ENCODE data around the gene DIO3. TPM values are rescaled to one million over a fixed set of nuclear protein-coding genes. Genes with fewer than 3 reads are reported as not detected.

The DIO3 gene
- total RNA-seq, 2 donors from 2014 or later: 0.82 to 6.9 TPM

DNA sequence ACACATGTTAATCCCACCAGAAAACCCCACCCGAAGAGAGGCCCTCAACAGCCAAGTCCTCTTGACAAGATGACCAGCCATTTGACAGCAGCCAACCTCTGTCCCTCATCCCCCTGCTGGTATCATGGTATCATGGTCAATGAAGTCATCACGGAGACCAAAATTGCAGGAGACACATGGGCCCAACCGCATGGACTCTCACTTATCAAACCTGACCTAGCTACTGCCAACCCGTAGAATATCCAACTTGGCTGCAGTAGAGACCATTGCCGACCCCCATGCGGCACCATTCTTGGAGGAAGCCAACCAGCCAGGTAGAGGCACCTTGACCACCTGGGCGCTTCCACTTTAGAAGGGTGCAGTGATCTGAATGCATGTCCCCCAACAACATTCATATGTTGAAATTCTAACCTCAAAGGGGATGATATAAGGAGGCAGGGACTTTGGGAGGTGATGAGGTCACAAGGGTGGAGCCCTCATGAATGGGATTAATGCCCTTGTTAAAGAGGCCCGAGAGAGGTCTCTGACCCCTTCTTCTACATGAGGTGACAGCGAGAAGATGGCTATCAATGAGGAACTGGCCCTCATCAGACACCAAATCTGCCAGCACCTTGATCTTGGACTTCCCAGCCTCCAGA, 33.3 kb downstream of the DIO3 start:
- no peaks in the 10 kb centered on the region for H3K27me3 ChIP-seq (replicated peaks; ENCODE audit: insufficient read depth)
- no peaks in the 10 kb centered on the region for H3K4me1 ChIP-seq (replicated peaks)
- no peak for DNase-seq (ENCODE audit: low spot score)
- H3K36me3 ChIP-seq: no peaks in the 10 kb centered on the region
- no peak overlapping the region for H3K27ac ChIP-seq
- 98% methylated on average over 9 of the region's 9 CpGs for WGBS
- H3K9me3 ChIP-seq: no peaks in the 10 kb centered on the region
- intact Hi-C loops (cut with DNase I): no loop called here
- H3K4me3 ChIP-seq: no peak overlapping the region
- TF ChIP-seq POLR2A (IDR thresholded peaks at IDR 0.05) (no peak), POLR2AphosphoS5 (IDR thresholded peaks at IDR 0.05) (no peak)
- TF ChIP-seq, protein P1, sequence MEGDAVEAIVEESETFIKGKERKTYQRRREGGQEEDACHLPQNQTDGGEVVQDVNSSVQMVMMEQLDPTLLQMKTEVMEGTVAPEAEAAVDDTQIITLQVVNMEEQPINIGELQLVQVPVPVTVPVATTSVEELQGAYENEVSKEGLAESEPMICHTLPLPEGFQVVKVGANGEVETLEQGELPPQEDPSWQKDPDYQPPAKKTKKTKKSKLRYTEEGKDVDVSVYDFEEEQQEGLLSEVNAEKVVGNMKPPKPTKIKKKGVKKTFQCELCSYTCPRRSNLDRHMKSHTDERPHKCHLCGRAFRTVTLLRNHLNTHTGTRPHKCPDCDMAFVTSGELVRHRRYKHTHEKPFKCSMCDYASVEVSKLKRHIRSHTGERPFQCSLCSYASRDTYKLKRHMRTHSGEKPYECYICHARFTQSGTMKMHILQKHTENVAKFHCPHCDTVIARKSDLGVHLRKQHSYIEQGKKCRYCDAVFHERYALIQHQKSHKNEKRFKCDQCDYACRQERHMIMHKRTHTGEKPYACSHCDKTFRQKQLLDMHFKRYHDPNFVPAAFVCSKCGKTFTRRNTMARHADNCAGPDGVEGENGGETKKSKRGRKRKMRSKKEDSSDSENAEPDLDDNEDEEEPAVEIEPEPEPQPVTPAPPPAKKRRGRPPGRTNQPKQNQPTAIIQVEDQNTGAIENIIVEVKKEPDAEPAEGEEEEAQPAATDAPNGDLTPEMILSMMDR (IDR thresholded peaks at IDR 0.05): no peak

DNA sequence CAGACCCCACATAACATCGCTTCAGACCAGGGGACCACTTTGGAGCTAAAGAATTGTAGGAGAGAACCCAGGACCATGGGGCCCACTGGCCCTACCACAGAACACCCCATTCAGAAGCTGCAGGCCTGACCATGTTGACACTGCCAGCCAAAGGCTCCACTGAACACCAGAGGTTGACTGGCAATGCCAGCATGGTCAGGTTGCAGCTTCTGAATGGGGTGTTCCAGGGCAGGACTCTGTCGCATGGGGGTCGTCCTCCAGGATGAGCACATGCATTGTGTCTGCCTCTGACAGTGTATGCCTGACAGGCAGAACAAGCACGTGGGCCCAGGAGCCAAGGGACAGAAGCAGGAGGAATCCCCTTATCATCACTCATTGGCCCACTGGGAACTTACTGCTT, 34.1 kb downstream of the DIO3 start:
- DNase-seq (ENCODE audit: low spot score): no peak
- H3K27ac ChIP-seq: no peak overlapping the region
- TF ChIP-seq, protein P1 (IDR thresholded peaks at IDR 0.05): no peak
- TF ChIP-seq POLR2A (IDR thresholded peaks at IDR 0.05) (no peak), POLR2AphosphoS5 (IDR thresholded peaks at IDR 0.05) (no peak)
- 93% methylated on average over 4 of the region's 4 CpGs for WGBS
- intact Hi-C loops (cut with DNase I): no loop called here
- H3K36me3 ChIP-seq: no peaks in the 10 kb centered on the region
- H3K9me3 ChIP-seq: no peaks in the 10 kb centered on the region
- H3K4me1 ChIP-seq (replicated peaks): no peaks in the 10 kb centered on the region
- H3K27me3 ChIP-seq (replicated peaks; ENCODE audit: insufficient read depth): no peaks in the 10 kb centered on the region
- no peak overlapping the region for H3K4me3 ChIP-seq

DNA sequence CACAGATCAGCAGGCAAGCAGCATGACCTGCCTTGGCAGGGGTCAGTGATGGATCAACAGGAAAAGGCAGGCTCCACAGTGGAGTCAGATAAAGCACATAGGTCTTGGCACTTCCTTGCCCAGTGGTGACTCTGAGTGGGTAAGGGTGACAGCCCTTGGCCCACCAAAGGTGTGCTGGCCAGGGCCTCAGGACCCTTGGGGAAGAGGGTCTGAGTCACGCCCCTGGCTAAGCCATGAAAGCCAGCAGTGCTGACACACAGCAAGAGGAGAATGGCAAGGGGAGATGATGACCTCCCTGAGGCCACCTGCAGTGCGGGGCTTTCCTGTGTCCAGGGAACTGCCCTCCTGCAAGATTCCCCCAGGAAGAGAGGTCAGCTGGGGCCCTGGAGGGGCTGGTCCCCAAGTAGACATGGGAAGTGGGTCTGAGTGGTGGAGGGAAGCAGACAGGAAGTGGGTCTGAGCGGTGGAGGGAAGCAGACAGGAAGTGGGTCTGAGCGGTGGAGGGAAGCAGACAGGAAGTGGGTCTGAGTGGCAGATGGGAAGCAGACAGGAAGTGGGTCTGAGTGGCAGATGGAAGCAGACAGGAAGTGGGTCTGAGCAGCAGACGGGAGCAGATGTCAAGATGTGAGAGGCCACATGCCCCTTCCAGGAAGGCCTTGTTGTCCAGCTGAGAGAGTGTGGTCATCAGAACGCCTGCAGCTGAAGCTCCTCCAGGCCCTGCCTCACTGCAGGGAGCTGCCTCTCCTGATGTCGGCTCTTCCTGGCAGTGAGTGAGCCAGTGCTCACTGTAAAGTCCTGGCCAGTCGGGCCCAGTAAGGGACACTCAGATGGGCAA, 34.8 kb downstream of the DIO3 start:
- intact Hi-C loops (cut with DNase I): no loop called here
- H3K27ac ChIP-seq: no peak overlapping the region
- no peaks in the 10 kb centered on the region for H3K27me3 ChIP-seq (replicated peaks; ENCODE audit: insufficient read depth)
- no peaks in the 10 kb centered on the region for H3K9me3 ChIP-seq
- H3K4me3 ChIP-seq: no peak overlapping the region
- no peak for DNase-seq (ENCODE audit: low spot score)
- no peaks in the 10 kb centered on the region for H3K4me1 ChIP-seq (replicated peaks)
- 89% methylated on average over 8 of the region's 8 CpGs for WGBS
- TF ChIP-seq, protein P1 (IDR thresholded peaks at IDR 0.05): no peak
- no peaks in the 10 kb centered on the region for H3K36me3 ChIP-seq

DNA sequence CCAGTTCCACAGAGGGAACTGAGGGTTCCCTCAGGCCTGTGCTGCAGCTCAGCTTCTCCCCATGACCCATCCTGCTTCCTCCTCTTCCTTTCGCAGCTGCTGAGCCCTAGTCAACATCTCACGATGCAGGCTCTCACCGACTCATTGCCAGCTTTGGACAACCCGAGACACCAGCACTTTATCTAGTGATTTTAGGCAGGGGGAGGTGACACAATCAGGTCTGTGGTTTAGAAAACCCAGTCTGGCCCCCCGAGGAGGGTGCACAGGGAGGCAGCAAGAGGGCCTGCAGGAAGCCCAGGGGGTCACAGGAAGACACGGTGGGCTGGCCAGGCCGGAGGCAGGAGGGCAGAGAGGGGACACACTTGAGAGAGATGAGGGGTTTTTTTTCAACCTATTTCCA, 35.4 kb downstream of the DIO3 start:
- H3K27ac ChIP-seq: no peak overlapping the region
- no peak overlapping the region for H3K4me3 ChIP-seq
- WGBS: 87% methylated on average over 7 of the region's 7 CpGs
- no peaks in the 10 kb centered on the region for H3K27me3 ChIP-seq (replicated peaks; ENCODE audit: insufficient read depth)
- no peaks in the 10 kb centered on the region for H3K36me3 ChIP-seq
- TF ChIP-seq POLR2AphosphoS5 (IDR thresholded peaks at IDR 0.05) (no peak), POLR2A (IDR thresholded peaks at IDR 0.05) (no peak)
- TF ChIP-seq, protein P1 (IDR thresholded peaks at IDR 0.05): no peak
- no peaks in the 10 kb centered on the region for H3K9me3 ChIP-seq
- no peaks in the 10 kb centered on the region for H3K4me1 ChIP-seq (replicated peaks)
- no peak for DNase-seq (ENCODE audit: low spot score)
- intact Hi-C loops (cut with DNase I): no loop called here

DNA sequence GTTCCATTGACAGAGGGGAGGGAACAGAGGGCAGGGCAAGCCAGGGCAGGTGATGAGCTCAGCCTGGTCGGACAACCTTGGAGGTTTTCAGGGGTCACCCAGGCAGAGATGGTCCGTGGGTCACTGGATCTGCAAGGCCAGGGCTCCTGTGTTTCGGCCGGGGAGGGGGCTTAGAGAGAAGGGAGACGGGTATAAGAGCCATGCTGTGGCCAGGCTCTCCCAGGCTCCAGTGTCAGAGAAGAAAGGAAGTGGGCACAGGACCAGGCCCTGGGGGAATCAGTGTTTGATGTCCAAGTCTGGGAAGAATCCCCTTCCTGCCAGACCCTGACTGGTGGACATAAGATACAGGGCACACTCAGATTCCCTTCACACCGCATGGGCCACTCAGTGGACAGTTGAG, 36.9 kb downstream of the DIO3 start:
- 92% methylated on average over 6 of the region's 6 CpGs for WGBS
- no peak overlapping the region for H3K27ac ChIP-seq
- no peak overlapping the region for H3K4me3 ChIP-seq
- no peak for DNase-seq (ENCODE audit: low spot score)
- TF ChIP-seq, protein P1 (IDR thresholded peaks at IDR 0.05): no peak
- no peak for TF ChIP-seq POLR2A (IDR thresholded peaks at IDR 0.05)
- TF ChIP-seq POLR2AphosphoS5 (IDR thresholded peaks at IDR 0.05): no peak
- H3K27me3 ChIP-seq (replicated peaks; ENCODE audit: insufficient read depth): no peaks in the 10 kb centered on the region
- intact Hi-C loops (cut with DNase I): no loop called here
- H3K4me1 ChIP-seq (replicated peaks): no peaks in the 10 kb centered on the region
- no peaks in the 10 kb centered on the region for H3K36me3 ChIP-seq
- H3K9me3 ChIP-seq: no peaks in the 10 kb centered on the region
